ENCODE results near the gene UST. TPM values are rescaled to one million over a fixed set of nuclear protein-coding genes. Genes with fewer than 3 reads are reported as not detected.
"Not testable (repeated sequence)": the region's sequence is repeated elsewhere in the genome, so short reads cannot be mapped to it uniquely, and the experiment has no call there.

Gene UST
- total RNA-seq, 2 donors from 2014 or later: 3.5 to 6.5 TPM

DNA sequence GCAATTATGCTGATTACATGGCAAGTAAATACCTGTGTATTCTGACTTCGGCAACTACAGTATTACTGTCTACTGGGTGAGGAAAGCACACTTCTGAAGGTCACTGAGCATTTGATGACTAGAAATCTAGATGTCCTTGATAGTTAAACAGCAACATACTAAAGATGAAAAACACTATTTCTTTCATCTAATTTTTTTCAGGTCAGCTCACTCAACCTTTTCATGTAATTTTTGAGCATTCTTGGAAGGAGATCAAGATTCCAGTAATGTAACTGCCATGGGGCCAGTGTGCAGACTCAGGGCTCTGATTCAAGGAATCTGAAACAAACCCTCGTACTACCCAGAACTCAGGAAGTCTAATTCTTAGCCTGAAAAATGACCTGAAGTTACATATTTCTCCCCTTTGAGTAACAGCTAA is 348.1 kb downstream of the UST start:
- ATAC-seq (peak in 1 of 2 donors; percentile 44), DNase-seq (no peak)
- intact Hi-C loops (cut with DNase I): no loop called here

- no peak for ATAC-seq
- no peak for DNase-seq
- intact Hi-C loops (cut with DNase I): no loop called here
Observed at GRCh38 chr6:149095842-149096241, 349.0 kb downstream of the UST start.

- no peak for ATAC-seq
- no peak for DNase-seq
- intact Hi-C loops (cut with DNase I): no loop called here
Observed at GRCh38 chr6:149097794-149098193, 351.0 kb downstream of the UST start.

GRCh38 chr6:149098700-149099276 is 352.0 kb downstream of the UST start:
- ATAC-seq: no peak
- DNase-seq: no peak
- intact Hi-C loops (cut with DNase I): no loop called here

- ATAC-seq: no peak
- intact Hi-C loops (cut with DNase I): no loop called here
- DNase-seq: no peak
Observed at GRCh38 chr6:149102324-149102723, 355.5 kb downstream of the UST start.

GRCh38 chr6:149103950-149104349 is 357.1 kb downstream of the UST start:
- ATAC-seq; intact Hi-C loops (cut with DNase I); DNase-seq: not testable (repeated sequence)

- peak in 1 of 2 donors; percentile 44 for ATAC-seq
Observed at GRCh38 chr6:149107520-149107919, 360.7 kb downstream of the UST start.

GRCh38 chr6:149108038-149108748 is 361.4 kb downstream of the UST start:
- intact Hi-C loops (cut with DNase I): no loop called here
- peak in 1 of 2 donors; percentile 55 for ATAC-seq
- no peak for DNase-seq

More at GRCh38 chr6:149107520-149107919, 360.7 kb downstream of the UST start:
- DNase-seq: no peak
- intact Hi-C loops (cut with DNase I): no loop called here

DNA sequence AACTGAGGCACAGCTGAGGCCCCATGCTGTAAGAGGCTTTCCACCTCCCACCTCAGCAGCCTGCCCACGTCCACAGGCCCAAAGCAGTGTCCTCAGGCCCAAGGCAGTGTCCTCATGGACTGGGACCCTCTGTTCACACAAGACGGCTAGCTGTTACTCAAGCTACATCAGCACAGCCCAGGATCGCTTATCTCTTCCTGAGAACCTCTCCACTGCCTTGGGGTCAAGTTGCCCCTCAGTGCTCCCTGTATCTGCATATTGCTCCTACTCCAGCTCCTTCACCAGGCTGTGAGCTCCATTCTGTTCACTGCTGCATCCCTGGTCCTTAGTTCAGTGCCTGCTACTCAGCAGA is 361.9 kb downstream of the UST start:
- intact Hi-C loops (cut with DNase I): no loop called here
- DNase-seq: no peak
- ATAC-seq: no peak

DNA sequence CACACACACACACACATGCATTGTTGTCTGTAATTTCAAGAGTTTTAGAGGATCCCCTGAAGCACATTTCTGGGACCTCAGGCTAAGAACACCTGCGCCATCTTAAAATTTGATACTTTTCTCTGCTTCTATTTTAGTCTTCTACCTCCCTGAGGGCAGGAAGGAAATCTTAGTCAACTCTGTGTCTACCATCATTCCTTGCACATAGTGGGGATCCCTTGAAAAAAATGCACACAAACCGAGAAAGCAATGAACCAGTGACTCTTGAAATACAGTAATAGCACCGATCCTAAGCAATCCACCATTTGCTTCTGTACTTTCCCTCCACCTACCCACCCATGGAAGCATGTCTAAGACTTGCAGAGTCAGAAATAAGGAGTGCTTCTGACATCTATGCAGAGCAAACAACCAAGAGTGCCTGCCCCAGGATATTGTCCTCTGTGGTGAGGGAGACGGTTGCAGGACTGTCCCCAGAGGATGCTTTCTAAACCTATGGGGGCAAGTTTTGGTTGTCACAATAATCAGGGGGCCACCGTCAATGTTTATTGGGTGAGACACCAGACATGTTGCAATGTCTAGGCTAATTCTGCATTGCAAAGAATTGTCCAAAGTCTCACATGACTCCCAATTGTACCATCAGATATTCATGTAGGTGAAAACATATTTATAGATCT is 362.7 kb downstream of the UST start:
- intact Hi-C loops (cut with DNase I): no loop called here
- no peak for ATAC-seq

GRCh38 chr6:149111556-149112115 is 364.8 kb downstream of the UST start:
- ATAC-seq (no peak), DNase-seq (no peak)
- intact Hi-C loops (cut with DNase I): no loop called here

More for the DNA sequence above, 362.7 kb downstream of the UST start:
- no peak for DNase-seq

GRCh38 chr6:149112976-149113375 is 366.1 kb downstream of the UST start:
- DNase-seq: no peak
- no peak for ATAC-seq
- intact Hi-C loops (cut with DNase I): no loop called here

DNA sequence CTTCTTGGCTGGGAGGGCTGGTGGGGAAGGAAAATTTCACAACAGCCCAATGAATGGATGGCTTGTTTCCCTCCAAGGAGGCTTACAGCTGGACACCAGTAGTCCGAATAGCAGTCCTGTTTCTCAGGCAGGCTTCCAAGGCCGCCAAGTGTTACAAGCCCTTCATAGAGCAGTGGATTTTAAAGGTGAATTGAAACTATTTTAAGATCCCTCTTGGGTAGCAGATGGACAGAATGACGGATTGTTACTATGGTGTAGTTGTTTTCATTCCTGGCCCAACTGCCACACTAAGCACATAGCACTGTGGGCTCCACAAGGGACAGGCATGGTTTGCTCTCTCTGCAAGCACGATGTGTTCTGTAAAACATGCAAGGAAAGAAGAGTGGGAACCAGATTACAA is 367.3 kb downstream of the UST start:
- DNase-seq (peak; percentile 52), ATAC-seq (peak in 1 of 2 donors; percentile 75)
- intact Hi-C loops (cut with DNase I): no loop called here

DNA sequence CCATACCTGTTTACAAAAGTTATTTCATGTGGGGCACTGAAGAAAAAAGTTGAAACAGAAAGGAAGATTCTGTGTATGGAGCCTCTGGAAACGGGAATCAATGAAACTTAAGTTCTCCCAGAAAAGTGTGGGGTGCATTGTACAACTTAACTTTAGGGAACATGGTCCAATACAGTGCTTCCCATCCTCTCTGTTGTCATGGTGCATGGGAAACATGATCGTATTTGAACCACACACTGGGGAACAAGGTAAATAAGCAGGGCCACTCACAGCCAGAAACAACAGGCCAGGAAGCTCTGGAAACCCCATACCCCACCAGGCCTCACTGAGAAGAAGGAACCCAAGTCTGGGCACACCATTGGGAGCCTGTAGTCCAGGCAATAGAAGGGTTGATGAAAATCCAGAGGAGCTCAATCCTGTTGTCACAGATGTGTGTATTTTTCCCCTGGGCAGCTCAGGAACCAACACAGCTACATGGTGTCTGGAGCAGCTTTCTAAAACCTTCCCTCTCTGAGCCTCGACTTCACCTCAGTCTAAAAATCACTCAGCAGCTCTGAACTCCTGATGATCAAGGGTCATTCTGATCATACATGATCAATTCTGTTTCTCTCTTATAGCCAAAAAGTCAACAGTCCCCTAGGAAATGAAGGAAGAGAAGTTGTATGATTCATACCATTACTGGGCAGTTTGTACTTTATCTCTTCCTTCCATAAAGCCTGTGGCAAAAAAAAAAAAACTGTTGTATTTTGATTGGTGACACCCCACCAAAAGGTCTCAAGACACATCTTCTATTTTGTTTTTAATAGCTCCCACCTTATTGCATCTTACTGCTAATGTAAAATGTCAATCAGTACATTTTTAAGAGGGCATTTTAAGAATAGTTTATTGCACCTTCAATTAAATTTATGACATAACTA is 372.2 kb downstream of the UST start:
- no peak for DNase-seq
- ATAC-seq: no peak
- intact Hi-C loops (cut with DNase I): no loop called here

- ATAC-seq (no peak), DNase-seq (no peak)
- intact Hi-C loops (cut with DNase I): no loop called here
Observed at GRCh38 chr6:149122850-149123821, 376.3 kb downstream of the UST start.

- DNase-seq (no peak), ATAC-seq (no peak)
- intact Hi-C loops (cut with DNase I): no loop called here
Observed at GRCh38 chr6:149125309-149125708, 378.5 kb downstream of the UST start.
